Astrocyte of the spinal cord (primary cell): ENCODE results near the gene SLC18B1.

ENCODE experiments used
- DNase-seq: peaks from one replicate; pipeline ENCODE4 v3.0.0; 2011; ENCODE audit warnings: low read depth, low spot score
- H3K4me3 ChIP-seq: 2 replicates; pipeline ENCODE4 v1.5.1; 2011; ENCODE audit warnings: low read depth, mild to moderate bottlenecking, low read length, moderate library complexity
- CTCF ChIP-seq: IDR thresholded peaks from 2 replicates; pipeline ENCODE4 v1.5.1; 2012; ENCODE audit warnings: low read depth, mild to moderate bottlenecking, low read length, inconsistent platforms
- in situ Hi-C: cut with HindIII; loops from 2 replicates; pipeline ENCODE4 v1.10.0; 2017; ENCODE audit warnings: low sequenced_read_pairs

SLC18B1 gene

GRCh38 chr6:132733814-132734213 is 64.6 kb downstream of the SLC18B1 start:
- no peak for DNase-seq
- H3K4me3 ChIP-seq, result no peak overlapping the region
- in situ Hi-C loops, result no loop called here
- TF ChIP-seq CTCF, result no peak

- no peak for DNase-seq
- in situ Hi-C loops, result no loop called here
- no peak for TF ChIP-seq CTCF
- H3K4me3 ChIP-seq, result no peak overlapping the region
Measured at GRCh38 chr6:132733283-132733682, 65.2 kb downstream of the SLC18B1 start.

- in situ Hi-C loops, result no loop called here
Measured at GRCh38 chr6:132731086-132731485, 67.4 kb downstream of the SLC18B1 start.

GRCh38 chr6:132730560-132730959 is 67.9 kb downstream of the SLC18B1 start:
- TF ChIP-seq CTCF, result no peak
- H3K4me3 ChIP-seq, result no peak overlapping the region
- in situ Hi-C loops, result no loop called here
- DNase-seq, result peak; percentile 57

More at GRCh38 chr6:132731086-132731485, 67.4 kb downstream of the SLC18B1 start:
- TF ChIP-seq CTCF, result no peak
- H3K4me3 ChIP-seq, result no peak overlapping the region
- DNase-seq, result peak; percentile 1

- no peak for DNase-seq
- no peak for TF ChIP-seq CTCF
- no peak overlapping the region for H3K4me3 ChIP-seq
- in situ Hi-C loops, result no loop called here
Measured at GRCh38 chr6:132728616-132729015, 69.8 kb downstream of the SLC18B1 start.

GRCh38 chr6:132726608-132726975 is 71.8 kb downstream of the SLC18B1 start:
- no peak overlapping the region for H3K4me3 ChIP-seq
- no peak for TF ChIP-seq CTCF
- DNase-seq, result no peak
- in situ Hi-C loops, result no loop called here
